Panc1 (cell line): ENCODE results near the gene ANO9.

ENCODE experiments used
- POLR2AphosphoS5 ChIP-seq: IDR thresholded peaks from 2 replicates; pipeline ENCODE4 v1.6.1; 2012; ENCODE audit warnings: mild to moderate bottlenecking, low read depth, low read length, moderate library complexity
- REST ChIP-seq, 2 experiments: IDR thresholded peaks; 2 replicates each; pipeline ENCODE4 v1.6.1; 2011 to 2012; ENCODE audit warnings: low read depth in 2 of 2, control low read depth in 1 of 2, low read length in 1 of 2, mild to moderate bottlenecking in 1 of 2, moderate library complexity in 1 of 2; ENCODE audit not compliant: insufficient read depth in 1 of 2
- SIN3A ChIP-seq: IDR thresholded peaks from 2 replicates; pipeline ENCODE4 v1.6.1; 2012; ENCODE audit warnings: low read depth, mild to moderate bottlenecking, low read length, moderate library complexity, borderline replicate concordance; ENCODE audit not compliant: insufficient read depth
- TF ChIP-seq, protein P1 (sequence below): fragments of 450-650 bp; IDR thresholded peaks from 2 replicates; pipeline ENCODE4 v1.5.1; 2017; ENCODE audit warnings: mild to moderate bottlenecking

GRCh38 chr11:476416-476815 lies 34.6 kb upstream of the ANO9 start:
- TF ChIP-seq, protein P1, sequence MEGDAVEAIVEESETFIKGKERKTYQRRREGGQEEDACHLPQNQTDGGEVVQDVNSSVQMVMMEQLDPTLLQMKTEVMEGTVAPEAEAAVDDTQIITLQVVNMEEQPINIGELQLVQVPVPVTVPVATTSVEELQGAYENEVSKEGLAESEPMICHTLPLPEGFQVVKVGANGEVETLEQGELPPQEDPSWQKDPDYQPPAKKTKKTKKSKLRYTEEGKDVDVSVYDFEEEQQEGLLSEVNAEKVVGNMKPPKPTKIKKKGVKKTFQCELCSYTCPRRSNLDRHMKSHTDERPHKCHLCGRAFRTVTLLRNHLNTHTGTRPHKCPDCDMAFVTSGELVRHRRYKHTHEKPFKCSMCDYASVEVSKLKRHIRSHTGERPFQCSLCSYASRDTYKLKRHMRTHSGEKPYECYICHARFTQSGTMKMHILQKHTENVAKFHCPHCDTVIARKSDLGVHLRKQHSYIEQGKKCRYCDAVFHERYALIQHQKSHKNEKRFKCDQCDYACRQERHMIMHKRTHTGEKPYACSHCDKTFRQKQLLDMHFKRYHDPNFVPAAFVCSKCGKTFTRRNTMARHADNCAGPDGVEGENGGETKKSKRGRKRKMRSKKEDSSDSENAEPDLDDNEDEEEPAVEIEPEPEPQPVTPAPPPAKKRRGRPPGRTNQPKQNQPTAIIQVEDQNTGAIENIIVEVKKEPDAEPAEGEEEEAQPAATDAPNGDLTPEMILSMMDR = no peak
- no peak for TF ChIP-seq POLR2AphosphoS5
- TF ChIP-seq SIN3A = no peak
- TF ChIP-seq REST (IDR thresholded peaks at IDR 0.05; ENCODE audit: insufficient read depth in 1 of 2, low read depth in 2 of 2, low read length in 1 of 2) = no peak
